ENCODE data around the gene TTC27. TPM values are rescaled to one million over a fixed set of nuclear protein-coding genes. Genes with fewer than 3 reads are reported as not detected.

Gene TTC27
- total RNA-seq, 2 experiments from 2014 or later, result 34.9 to 37.3 TPM

- Mint-ChIP-seq H3K36me3 (peaks cover 81% of the 10 kb centered on the region), H3K9me3 (peaks cover 14% of the 10 kb centered on the region), H3K27ac (no peak overlapping the region), H3K4me1 (peaks cover under 1% of the 10 kb centered on the region), H3K27me3 (no peaks in the 10 kb centered on the region), H3K4me3 (no peak overlapping the region)
- DNase-seq, result no peak
These were observed 153.1 kb downstream of the TTC27 start for GRCh38 chr2:32780961-32781360.

- no peak for DNase-seq
- Mint-ChIP-seq H3K4me1 (no peaks in the 10 kb centered on the region), H3K27me3 (no peaks in the 10 kb centered on the region), H3K36me3 (peaks cover 65% of the 10 kb centered on the region), H3K4me3 (no peak overlapping the region), H3K27ac (no peak overlapping the region), H3K9me3 (peaks cover 9% of the 10 kb centered on the region)
These were observed 155.6 kb downstream of the TTC27 start for GRCh38 chr2:32783469-32783868.

- Mint-ChIP-seq H3K4me3 (no peak overlapping the region), H3K9me3 (peaks cover 9% of the 10 kb centered on the region), H3K27ac (no peak overlapping the region), H3K27me3 (no peaks in the 10 kb centered on the region), H3K4me1 (no peaks in the 10 kb centered on the region), H3K36me3 (peaks cover 65% of the 10 kb centered on the region)
- DNase-seq, result no peak
These were observed 156.1 kb downstream of the TTC27 start for GRCh38 chr2:32783933-32784332.

DNA sequence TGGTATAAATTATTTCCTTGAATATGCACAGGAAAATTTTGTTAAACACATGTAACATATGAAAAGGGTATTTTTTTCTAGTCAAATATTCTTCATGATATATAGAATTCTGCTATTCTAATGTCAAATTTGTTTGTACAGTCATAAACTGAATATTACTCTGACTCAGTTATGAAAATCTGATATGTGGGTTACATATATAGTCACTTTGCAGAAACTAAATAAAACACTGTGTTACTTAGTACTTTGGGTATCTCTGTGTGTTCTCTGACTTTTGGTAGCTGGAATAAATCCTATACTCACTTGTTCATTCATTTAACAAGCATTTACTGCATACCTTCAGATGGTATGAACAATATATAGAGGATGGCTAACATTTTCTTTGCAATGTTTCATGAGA, 159.4 kb downstream of the TTC27 start:
- Mint-ChIP-seq H3K27me3 (no peaks in the 10 kb centered on the region), H3K27ac (no peak overlapping the region)

DNA sequence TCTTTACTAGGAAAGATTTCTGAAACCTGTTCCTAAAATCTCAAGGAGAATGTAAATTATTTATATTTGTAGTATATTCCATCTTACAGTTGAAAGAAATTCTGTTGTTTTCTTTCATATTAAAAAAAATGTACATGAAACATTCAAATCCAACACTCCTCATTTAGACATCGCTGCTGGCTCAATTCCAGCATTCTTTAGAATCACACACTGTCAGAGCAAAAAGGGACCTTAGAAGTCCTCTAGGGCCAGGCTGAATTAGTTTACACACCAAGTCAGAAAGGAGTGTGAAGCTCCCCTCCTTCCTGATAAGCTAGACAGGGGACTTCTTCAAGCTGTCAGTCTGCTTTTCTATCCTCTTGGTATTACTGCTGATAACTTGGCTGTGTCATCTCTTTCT, 160.3 kb downstream of the TTC27 start:
- Mint-ChIP-seq H3K4me3 (no peak overlapping the region), H3K4me1 (no peaks in the 10 kb centered on the region), H3K27ac (no peak overlapping the region), H3K27me3 (no peaks in the 10 kb centered on the region), H3K9me3 (no peaks in the 10 kb centered on the region), H3K36me3 (peaks cover 51% of the 10 kb centered on the region)
- no peak for DNase-seq

More for the DNA sequence above, 159.4 kb downstream of the TTC27 start:
- DNase-seq, result no peak
- H3K4me1 Mint-ChIP-seq, result no peaks in the 10 kb centered on the region
- H3K9me3 Mint-ChIP-seq, result no peaks in the 10 kb centered on the region
- H3K36me3 Mint-ChIP-seq, result peaks cover 46% of the 10 kb centered on the region
- no peak overlapping the region for H3K4me3 Mint-ChIP-seq

DNA sequence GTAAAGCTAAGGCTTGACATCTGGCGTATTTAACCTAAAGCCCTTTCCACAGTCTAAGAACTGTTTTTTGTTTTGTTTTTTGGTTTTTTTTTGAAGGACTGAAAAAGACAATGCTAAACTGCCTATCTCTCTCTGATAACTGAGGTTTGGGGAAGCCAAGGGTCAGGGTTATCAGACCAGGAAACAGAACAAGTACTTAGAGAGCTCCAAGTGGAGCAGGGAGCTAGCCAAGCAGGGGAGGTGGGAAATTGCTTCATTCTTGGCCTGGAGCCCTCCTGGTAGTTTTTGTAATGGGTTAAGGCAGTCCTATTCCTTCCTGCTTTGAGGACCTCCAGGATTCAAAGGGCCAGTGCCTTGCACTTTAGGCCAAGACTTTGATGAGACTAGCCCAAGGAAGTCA, 164.6 kb downstream of the TTC27 start:
- no peak for DNase-seq
- Mint-ChIP-seq H3K9me3 (no peaks in the 10 kb centered on the region), H3K4me1 (no peaks in the 10 kb centered on the region), H3K27me3 (no peaks in the 10 kb centered on the region), H3K4me3 (no peak overlapping the region), H3K36me3 (peaks cover 36% of the 10 kb centered on the region), H3K27ac (no peak overlapping the region)

GRCh38 chr2:32798829-32799228, 171.0 kb downstream of the TTC27 start:
- Mint-ChIP-seq H3K27me3 (no peaks in the 10 kb centered on the region), H3K4me1 (no peaks in the 10 kb centered on the region), H3K9me3 (no peaks in the 10 kb centered on the region), H3K36me3 (peaks cover 25% of the 10 kb centered on the region), H3K4me3 (no peak overlapping the region), H3K27ac (no peak overlapping the region)
- DNase-seq, result no peak

DNA sequence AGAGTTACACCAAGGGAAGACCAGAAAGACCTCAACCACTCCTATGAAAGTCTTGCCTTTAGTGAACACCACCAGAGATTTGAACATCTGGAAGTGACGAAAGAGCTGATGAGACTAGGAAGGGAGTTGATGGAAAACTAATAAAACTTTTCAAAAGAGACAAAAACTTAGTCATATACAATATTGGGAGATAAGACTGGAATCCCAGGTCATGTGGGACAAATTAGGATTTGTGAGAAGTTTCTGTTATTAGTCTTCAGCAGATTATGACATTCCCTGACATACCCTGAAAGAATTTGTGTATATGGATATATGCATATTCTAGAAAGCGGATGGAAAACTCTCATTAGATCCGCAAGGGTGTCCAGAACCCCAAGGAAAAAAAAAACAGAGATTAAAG, 173.9 kb downstream of the TTC27 start:
- H3K36me3 Mint-ChIP-seq, result peaks cover 15% of the 10 kb centered on the region
- H3K9me3 Mint-ChIP-seq, result no peaks in the 10 kb centered on the region
- no peak for DNase-seq
- H3K4me1 Mint-ChIP-seq, result no peaks in the 10 kb centered on the region
- H3K27me3 Mint-ChIP-seq, result no peaks in the 10 kb centered on the region
- no peak overlapping the region for H3K4me3 Mint-ChIP-seq
- H3K27ac Mint-ChIP-seq, result no peak overlapping the region

DNA sequence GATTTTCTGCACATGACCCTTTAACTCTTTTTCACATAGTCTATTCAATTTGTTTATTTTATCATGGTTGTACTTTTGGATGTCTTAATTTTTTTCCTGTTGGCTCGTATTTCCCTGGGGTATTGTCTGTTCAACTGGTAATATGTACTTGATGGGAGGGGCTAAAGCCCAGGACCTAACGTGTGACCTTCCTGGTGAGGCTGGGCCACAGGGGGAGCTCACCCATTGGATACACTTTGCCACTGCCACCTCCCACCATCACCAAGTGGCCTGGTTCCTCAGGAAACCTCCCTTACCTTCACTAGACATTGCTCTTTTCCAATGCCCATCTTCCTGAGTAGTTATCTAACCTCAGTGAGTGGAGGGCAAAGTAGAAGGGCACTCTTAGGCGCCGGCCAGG, 175.0 kb downstream of the TTC27 start:
- H3K36me3 Mint-ChIP-seq, result peaks cover 14% of the 10 kb centered on the region
- no peaks in the 10 kb centered on the region for H3K4me1 Mint-ChIP-seq
- H3K27ac Mint-ChIP-seq, result no peak overlapping the region
- H3K27me3 Mint-ChIP-seq, result no peaks in the 10 kb centered on the region
- H3K4me3 Mint-ChIP-seq, result no peak overlapping the region
- DNase-seq, result no peak
- H3K9me3 Mint-ChIP-seq, result no peaks in the 10 kb centered on the region

GRCh38 chr2:32804205-32804604, 176.4 kb downstream of the TTC27 start:
- DNase-seq, result no peak
- Mint-ChIP-seq H3K4me3 (no peak overlapping the region), H3K36me3 (peaks cover 25% of the 10 kb centered on the region), H3K4me1 (no peaks in the 10 kb centered on the region), H3K27ac (no peak overlapping the region), H3K27me3 (no peaks in the 10 kb centered on the region), H3K9me3 (no peaks in the 10 kb centered on the region)

- no peaks in the 10 kb centered on the region for H3K27me3 Mint-ChIP-seq
- DNase-seq, result no peak
- H3K9me3 Mint-ChIP-seq, result no peaks in the 10 kb centered on the region
- no peak overlapping the region for H3K27ac Mint-ChIP-seq
- H3K4me1 Mint-ChIP-seq, result no peaks in the 10 kb centered on the region
- H3K4me3 Mint-ChIP-seq, result no peak overlapping the region
- H3K36me3 Mint-ChIP-seq, result peaks cover 33% of the 10 kb centered on the region
These were observed 177.6 kb downstream of the TTC27 start for GRCh38 chr2:32805104-32806095.

DNA sequence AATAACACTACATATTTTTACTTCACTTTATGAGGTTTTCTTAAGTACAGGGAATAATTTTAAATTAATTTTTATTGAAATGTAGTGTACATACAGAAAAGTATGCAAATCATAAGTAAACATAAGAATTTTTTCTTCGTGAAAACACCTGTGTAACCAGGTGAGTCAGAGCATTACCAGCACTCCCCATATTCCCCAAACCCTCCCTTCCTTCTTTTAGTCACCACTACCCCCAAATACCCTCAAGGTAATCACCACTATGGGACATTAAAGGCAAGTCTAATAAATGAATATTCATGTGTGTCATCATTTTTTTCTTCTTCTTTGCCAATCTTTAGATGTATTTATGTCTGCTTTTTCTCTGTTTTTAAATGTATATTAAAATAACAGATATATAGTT, 179.0 kb downstream of the TTC27 start:
- no peaks in the 10 kb centered on the region for H3K4me1 Mint-ChIP-seq

GRCh38 chr2:32807662-32808061, 179.8 kb downstream of the TTC27 start:
- no peak for DNase-seq
- Mint-ChIP-seq H3K27ac (no peak overlapping the region), H3K27me3 (no peaks in the 10 kb centered on the region), H3K9me3 (no peaks in the 10 kb centered on the region), H3K36me3 (peaks cover 37% of the 10 kb centered on the region), H3K4me1 (no peaks in the 10 kb centered on the region), H3K4me3 (no peak overlapping the region)

More for the DNA sequence above, 179.0 kb downstream of the TTC27 start:
- no peak for DNase-seq
- Mint-ChIP-seq H3K4me3 (no peak overlapping the region), H3K36me3 (peaks cover 41% of the 10 kb centered on the region), H3K27me3 (no peaks in the 10 kb centered on the region), H3K9me3 (no peaks in the 10 kb centered on the region), H3K27ac (no peak overlapping the region)

GRCh38 chr2:32810909-32811495, 183.2 kb downstream of the TTC27 start:
- Mint-ChIP-seq H3K4me1 (no peaks in the 10 kb centered on the region), H3K4me3 (no peak overlapping the region), H3K36me3 (peaks cover 35% of the 10 kb centered on the region), H3K9me3 (no peaks in the 10 kb centered on the region), H3K27me3 (no peaks in the 10 kb centered on the region), H3K27ac (no peak overlapping the region)
- DNase-seq, result no peak

GRCh38 chr2:32811696-32812095, 183.8 kb downstream of the TTC27 start:
- Mint-ChIP-seq H3K9me3 (no peaks in the 10 kb centered on the region), H3K27ac (no peak overlapping the region), H3K36me3 (peaks cover 36% of the 10 kb centered on the region), H3K4me3 (no peak overlapping the region), H3K4me1 (no peaks in the 10 kb centered on the region), H3K27me3 (no peaks in the 10 kb centered on the region)
- DNase-seq, result no peak

DNA sequence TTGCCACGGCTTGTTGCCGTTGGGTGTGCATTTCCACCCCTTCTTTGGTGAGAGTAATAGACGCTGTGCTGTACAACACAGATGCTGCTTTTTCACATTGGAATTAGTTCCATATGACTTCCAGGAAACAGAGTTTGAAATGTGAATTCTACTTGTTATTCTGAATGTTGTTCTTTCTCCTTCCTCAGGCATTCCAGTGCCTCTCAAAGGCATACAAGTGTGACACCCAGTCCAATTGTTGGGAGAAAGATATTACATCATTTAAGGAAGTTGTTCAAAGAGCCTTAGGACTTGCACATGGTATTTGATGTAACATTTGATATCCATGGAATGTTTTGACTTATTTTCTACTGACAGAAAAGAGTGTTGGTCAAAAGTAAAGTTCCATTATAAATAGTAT, 184.5 kb downstream of the TTC27 start:
- no peak for DNase-seq
- H3K4me1 Mint-ChIP-seq, result no peaks in the 10 kb centered on the region

More for the DNA sequence above, 184.5 kb downstream of the TTC27 start:
- no peak overlapping the region for H3K4me3 Mint-ChIP-seq
- no peaks in the 10 kb centered on the region for H3K9me3 Mint-ChIP-seq
- peaks cover 40% of the 10 kb centered on the region for H3K36me3 Mint-ChIP-seq
- H3K27ac Mint-ChIP-seq, result no peak overlapping the region
- no peaks in the 10 kb centered on the region for H3K27me3 Mint-ChIP-seq

Measured in activated naive CD8-positive, alpha-beta T cell treated with anti-CD3 and anti-CD28 coated beads for 36 hours (primary cell).